Tibial nerve (tissue), 4 donors: ENCODE data around the gene NCOA3. TPM values are rescaled to one million over a fixed set of nuclear protein-coding genes. Genes with fewer than 3 reads are reported as not detected.

Source experiments
- DNase-seq, 2 donors: peaks; one replicate each; pipeline ENCODE4 v3.0.0-alpha.2; 2019; ENCODE audit warnings: low spot score in 2 of 2
- H3K27ac ChIP-seq, 4 donors: fragments of 200-600 bp; sonication (generic) in 3 of 4; one replicate each; pipeline ENCODE4 v1.5.1; 2017 to 2019; ENCODE audit warnings: mild to moderate bottlenecking in 1 of 4
- H3K27me3 ChIP-seq, 2 donors: fragments of 200-600 bp; sonication (generic) in 1 of 2; one replicate each; pipeline versions ENCODE4 v1.5.1 to v1.6.0; 2017 to 2019
- H3K36me3 ChIP-seq, 3 donors: fragments of 200-600 bp; sonication (generic); one replicate each; pipeline ENCODE4 v1.5.1; 2018 to 2019
- H3K4me1 ChIP-seq, 4 donors: fragments of 200-600 bp; sonication (generic) in 3 of 4; one replicate each; pipeline ENCODE4 v1.5.1; 2017 to 2019
- H3K4me3 ChIP-seq, 4 donors: fragments of 200-600 bp; sonication (generic) in 3 of 4; one replicate each; pipeline ENCODE4 v1.5.1; 2017 to 2019; ENCODE audit warnings: mild to moderate bottlenecking in 1 of 4, moderate library complexity in 1 of 4
- H3K9me3 ChIP-seq, 4 donors: fragments of 200-600 bp; sonication (generic) in 3 of 4; one replicate each; pipeline ENCODE4 v1.5.1; 2017 to 2019
- EP300 ChIP-seq, 2 donors: sonication (generic); formaldehyde crosslinking; IDR thresholded peaks; one replicate each; pipeline ENCODE4 v1.6.1; 2017; ENCODE audit warnings: antibody characterized with exemption in 2 of 2, mild to moderate bottlenecking in 1 of 2
- POLR2A ChIP-seq, 2 donors: fragments of 450-650 bp; IDR thresholded peaks; one replicate each; pipeline ENCODE4 v1.6.1; 2017; ENCODE audit warnings: antibody characterized with exemption in 2 of 2, mild to moderate bottlenecking in 2 of 2, moderate library complexity in 2 of 2
- WGBS, 2 donors: methylation state at CpG; one replicate each; pipeline ENCODE4 v1.1.5; 2018; 5-methylcytosine and 5-hydroxymethylcytosine counted together
- total RNA-seq, 4 donors: library from RNA; depleted of rRNA; stranded (reverse); fragments of >200 nt; gene quantifications; one replicate each; pipeline ENCODE4 v1.1.0, GENCODE V29; 2016
- TF ChIP-seq, protein P1 (sequence below), 5 experiments: fragments of 200-600 bp in 3 of 5; fragments of 450-650 bp in 2 of 5; sonication (generic) in 3 of 5; IDR thresholded peaks; one replicate each; pipeline ENCODE4 v1.5.1; 2016 to 2019; ENCODE audit warnings: antibody characterized with exemption in 5 of 5, mild to moderate bottlenecking in 3 of 5, moderate library complexity in 2 of 5

The NCOA3 gene
- total RNA-seq, 4 donors from 2014 or later, result 38.0 to 48.9 (median 40.7) TPM

DNA sequence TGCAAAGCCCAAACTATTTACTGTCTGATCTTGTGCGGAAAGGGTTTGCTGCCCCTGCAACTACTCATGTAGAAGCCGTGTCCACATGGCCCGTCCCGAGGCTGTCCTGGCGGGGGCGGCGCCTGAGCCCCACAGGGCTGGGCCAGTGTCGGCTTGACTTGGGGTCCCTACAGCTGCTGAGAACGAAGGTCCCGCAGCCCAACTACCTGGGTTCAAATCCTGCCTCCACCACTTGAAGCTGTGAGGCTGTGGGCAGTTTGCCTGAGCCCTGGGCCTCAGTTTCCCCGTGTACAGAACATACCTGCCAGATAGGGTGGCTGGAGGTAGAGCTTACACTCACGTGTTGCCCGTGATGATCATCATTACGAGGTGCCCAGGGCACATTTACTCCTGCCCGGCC, 172.5 kb downstream of the NCOA3 start:
- 82 to 90% methylated on average over 15 of the region's 15 CpGs for WGBS, 2 donors
- Histone ChIP-seq H3K36me3 (peaks cover 0 to 19% (median 0%) of the 10 kb centered on the region in 3 donors), H3K27me3 (no peaks in the 10 kb centered on the region), H3K4me1 (no peaks in the 10 kb centered on the region), H3K9me3 (no peaks in the 10 kb centered on the region), H3K4me3 (no peak overlapping the region), H3K27ac (no peak overlapping the region)
- no peak for TF ChIP-seq POLR2A (IDR thresholded peaks at IDR 0.05)
- TF ChIP-seq, protein P1, sequence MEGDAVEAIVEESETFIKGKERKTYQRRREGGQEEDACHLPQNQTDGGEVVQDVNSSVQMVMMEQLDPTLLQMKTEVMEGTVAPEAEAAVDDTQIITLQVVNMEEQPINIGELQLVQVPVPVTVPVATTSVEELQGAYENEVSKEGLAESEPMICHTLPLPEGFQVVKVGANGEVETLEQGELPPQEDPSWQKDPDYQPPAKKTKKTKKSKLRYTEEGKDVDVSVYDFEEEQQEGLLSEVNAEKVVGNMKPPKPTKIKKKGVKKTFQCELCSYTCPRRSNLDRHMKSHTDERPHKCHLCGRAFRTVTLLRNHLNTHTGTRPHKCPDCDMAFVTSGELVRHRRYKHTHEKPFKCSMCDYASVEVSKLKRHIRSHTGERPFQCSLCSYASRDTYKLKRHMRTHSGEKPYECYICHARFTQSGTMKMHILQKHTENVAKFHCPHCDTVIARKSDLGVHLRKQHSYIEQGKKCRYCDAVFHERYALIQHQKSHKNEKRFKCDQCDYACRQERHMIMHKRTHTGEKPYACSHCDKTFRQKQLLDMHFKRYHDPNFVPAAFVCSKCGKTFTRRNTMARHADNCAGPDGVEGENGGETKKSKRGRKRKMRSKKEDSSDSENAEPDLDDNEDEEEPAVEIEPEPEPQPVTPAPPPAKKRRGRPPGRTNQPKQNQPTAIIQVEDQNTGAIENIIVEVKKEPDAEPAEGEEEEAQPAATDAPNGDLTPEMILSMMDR (IDR thresholded peaks at IDR 0.05), result no peak
- TF ChIP-seq EP300 (IDR thresholded peaks at IDR 0.05), result no peak
- no peak for DNase-seq

DNA sequence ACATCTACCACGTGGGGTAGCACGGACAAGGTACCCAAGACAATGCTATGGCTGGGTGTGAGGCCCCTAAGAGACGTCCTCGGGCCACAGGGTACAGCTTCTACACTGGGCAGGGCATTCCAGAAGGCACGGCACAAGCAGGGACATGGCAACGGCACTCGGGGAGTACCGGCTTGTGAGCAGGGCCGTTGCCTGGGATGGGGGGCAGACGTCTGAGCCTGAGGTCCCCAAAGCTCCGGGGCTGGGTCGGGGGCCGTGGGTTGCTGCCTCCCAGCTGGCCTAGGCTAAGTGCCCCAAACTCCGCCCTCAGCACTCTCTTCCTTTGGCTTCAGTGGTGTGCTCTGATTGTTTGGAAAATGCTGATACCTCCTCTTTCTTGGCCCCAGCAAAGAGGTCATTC, 173.0 kb downstream of the NCOA3 start:
- WGBS, 2 donors, result 76 to 82% methylated on average over 13 to 14 of the region's 14 CpGs
- TF ChIP-seq, protein P1 (IDR thresholded peaks at IDR 0.05), result no peak
- no peak for TF ChIP-seq EP300 (IDR thresholded peaks at IDR 0.05)
- no peak for TF ChIP-seq POLR2A (IDR thresholded peaks at IDR 0.05)
- no peak overlapping the region for H3K27ac ChIP-seq
- no peaks in the 10 kb centered on the region for H3K4me1 ChIP-seq
- no peak overlapping the region for H3K4me3 ChIP-seq
- peaks cover 0 to 15% (median 0%) of the 10 kb centered on the region in 3 donors for H3K36me3 ChIP-seq
- DNase-seq, result no peak
- no peaks in the 10 kb centered on the region for H3K9me3 ChIP-seq
- H3K27me3 ChIP-seq, result no peaks in the 10 kb centered on the region

DNA sequence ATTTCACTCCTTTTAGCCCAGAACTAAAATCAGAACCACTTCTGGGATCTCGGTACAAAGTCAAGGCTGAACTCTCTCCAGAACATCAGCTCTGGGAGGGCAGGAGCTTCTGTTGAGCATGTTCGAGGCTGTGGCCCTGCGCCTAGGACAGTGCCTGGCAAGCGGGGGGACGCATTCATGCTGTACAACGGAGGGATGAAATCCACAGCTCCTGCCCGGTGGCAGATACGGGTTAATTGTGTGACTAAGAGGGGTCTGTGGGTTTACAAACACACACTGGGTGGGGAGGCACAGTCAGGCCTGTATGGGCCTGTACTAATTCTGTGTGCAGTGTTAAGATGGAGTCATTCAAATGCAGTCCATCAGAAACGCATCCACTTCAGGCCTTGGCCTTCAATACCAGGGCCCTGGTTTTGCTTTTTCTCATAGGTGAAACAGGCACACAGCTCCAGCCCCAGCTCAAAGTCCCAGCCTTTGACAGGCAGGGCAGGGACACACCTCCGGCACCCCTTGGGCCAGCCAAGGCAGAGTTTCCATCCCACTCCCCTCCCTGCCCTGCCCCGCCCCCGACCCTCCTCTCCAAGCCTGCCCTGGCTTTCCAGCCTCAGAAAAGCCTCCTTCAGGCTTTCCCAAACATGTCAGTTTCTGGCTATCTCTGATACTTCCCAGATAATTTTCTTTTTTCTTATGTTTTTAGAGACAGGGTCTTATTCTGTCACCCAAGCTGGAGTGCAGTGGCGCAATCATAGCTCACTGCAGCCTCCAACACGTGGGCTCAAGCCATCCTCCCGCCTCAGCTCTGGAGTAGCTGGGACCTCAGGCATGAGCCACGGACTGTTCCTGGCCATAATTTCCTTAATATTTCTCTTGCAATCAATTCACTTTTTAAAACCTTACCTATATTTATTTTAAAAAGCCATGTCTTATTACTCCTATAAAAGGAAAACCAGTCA, 173.8 kb downstream of the NCOA3 start:
- DNase-seq, result no peak
- Histone ChIP-seq H3K4me3 (no peak overlapping the region), H3K27ac (no peak overlapping the region), H3K27me3 (no peaks in the 10 kb centered on the region), H3K36me3 (peaks cover 0 to 15% (median 0%) of the 10 kb centered on the region in 3 donors), H3K4me1 (no peaks in the 10 kb centered on the region), H3K9me3 (no peaks in the 10 kb centered on the region)
- TF ChIP-seq POLR2A (IDR thresholded peaks at IDR 0.05) (no peak), EP300 (IDR thresholded peaks at IDR 0.05) (no peak)
- TF ChIP-seq, protein P1 (IDR thresholded peaks at IDR 0.05), result no peak
- WGBS, 2 donors, result 86 to 88% methylated on average over 16 of the region's 16 CpGs

DNA sequence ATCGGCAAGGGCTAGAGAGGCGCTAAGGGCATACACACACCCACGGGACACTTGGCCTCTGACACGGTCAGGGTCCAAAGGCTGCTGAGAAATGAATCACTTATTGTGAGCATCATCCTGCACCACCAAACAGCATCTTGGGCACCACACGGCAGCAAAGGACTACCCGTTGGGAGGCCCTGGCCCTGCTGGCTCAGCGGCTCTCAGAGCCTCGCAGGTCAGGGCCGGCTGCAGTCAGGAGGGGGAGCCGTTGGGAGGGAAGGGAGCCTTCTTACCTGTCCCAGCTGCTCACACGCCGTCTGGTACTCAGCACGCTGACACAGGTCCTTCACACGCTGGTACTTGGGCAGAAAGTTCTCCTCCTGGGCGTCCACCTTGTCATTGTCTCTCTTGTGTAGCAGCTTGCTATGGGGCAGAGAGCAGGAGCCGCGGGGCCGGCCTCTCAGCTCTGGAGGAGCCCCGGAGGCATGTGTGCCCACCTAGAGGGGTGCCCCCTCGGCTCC, 174.6 kb downstream of the NCOA3 start:
- Histone ChIP-seq H3K9me3 (no peaks in the 10 kb centered on the region), H3K27ac (no peak overlapping the region), H3K36me3 (peaks cover 0 to 15% (median 0%) of the 10 kb centered on the region in 3 donors), H3K27me3 (no peaks in the 10 kb centered on the region), H3K4me1 (no peaks in the 10 kb centered on the region), H3K4me3 (no peak overlapping the region)
- WGBS, 2 donors, result 61 to 71% methylated on average over 20 of the region's 20 CpGs
- TF ChIP-seq EP300 (IDR thresholded peaks at IDR 0.05), result no peak
- no peak for TF ChIP-seq POLR2A (IDR thresholded peaks at IDR 0.05)
- TF ChIP-seq, protein P1 (IDR thresholded peaks at IDR 0.05), result no peak
- no peak for DNase-seq
